Ureter (tissue), 1 donor: Measurements from ENCODE around the gene SLC26A8. TPM values are rescaled to one million over a fixed set of nuclear protein-coding genes. Genes with fewer than 3 reads are reported as not detected.
"Not testable (repeated sequence)": the region's sequence is repeated elsewhere in the genome, so short reads cannot be mapped to it uniquely, and the experiment has no call there.

Source experiments
- DNase-seq: peaks from one replicate; pipeline ENCODE4 v3.0.0-alpha.2; 2020; ENCODE audit warnings: low spot score
- total RNA-seq: library from RNA; stranded (reverse); gene quantifications from one replicate; pipeline ENCODE4 v1.2.4, GENCODE V29; 2023
- donor health status: DM: yes; HTN: yes; CAD: no.

SLC26A8 gene
- total RNA-seq, 1 donor from 2014 or later, result 0.18 TPM

DNA sequence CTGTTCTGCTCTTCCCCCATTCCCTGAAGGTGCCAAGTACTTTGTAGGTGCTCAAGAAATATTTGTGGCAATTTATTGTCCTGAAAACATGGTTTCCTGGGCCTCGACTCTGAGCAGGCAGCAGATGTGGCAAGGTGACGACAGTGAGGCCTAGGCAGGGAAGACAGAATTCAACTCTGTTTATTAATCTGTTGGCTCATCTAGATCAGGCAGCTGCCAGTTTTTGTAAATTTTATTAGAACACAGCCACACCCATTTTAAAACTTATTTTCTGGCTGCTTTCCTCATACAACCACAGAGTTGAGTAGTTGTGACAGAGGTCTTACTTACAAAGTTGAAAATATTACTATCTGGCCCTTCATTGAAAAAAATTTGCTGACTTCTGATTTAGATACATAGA is 27.7 kb upstream of the SLC26A8 start:
- no peak for DNase-seq

GRCh38 chr6:36050947-36051710 is 26.7 kb upstream of the SLC26A8 start:
- no peak for DNase-seq

GRCh38 chr6:36050305-36050704 is 25.9 kb upstream of the SLC26A8 start:
- DNase-seq, result no peak

- DNase-seq, result no peak
Measured at GRCh38 chr6:36049582-36049981, 25.1 kb upstream of the SLC26A8 start.

DNA sequence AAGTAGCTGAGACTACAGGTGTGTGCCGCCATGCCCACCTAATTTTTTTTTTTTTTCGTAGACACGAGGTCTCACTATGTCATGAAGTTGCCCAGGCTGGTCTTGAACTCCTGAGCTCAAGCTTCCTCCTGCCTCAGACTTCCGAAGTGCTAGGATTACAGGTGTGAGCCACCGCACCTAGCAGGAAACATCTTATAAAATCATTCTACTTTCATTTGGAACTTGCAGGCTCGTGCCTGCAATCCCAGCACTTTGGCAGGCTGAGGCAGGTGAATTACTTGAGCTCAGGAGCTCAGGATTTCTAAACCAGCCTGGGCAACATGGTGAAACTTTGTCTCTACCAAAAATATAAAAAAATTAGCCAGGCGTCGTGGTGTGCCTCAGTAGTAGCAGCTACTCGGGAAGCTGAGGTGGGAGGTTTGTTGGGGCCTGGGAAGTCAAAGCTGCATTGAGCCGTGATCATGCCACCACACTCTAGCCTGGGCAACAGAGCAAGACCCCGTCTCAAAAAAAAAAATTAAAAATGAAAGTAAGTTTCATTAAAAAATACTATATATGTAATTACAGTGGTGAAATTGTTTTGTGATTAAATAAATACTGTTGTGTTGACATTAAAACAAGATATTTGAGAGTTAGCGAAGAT is 18.3 kb upstream of the SLC26A8 start:
- DNase-seq, result no peak

DNA sequence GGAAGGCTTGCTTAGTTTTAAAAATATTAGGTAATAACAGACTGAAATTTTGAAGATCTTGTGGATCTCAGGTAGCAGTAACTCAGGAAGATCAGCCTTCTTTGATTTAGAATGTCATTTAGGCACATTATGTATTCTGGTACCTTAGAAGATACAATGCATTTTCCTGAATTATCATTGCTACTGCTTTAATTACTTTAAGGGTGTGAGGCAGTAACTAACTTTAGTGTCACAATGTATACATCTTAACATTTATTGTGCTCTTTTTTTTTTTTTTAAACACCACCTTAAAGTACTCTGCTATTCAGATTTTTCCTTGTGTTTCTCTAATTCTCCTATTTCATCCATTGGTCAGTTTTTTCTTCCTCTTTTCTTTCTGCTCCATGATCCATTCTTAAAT is 16.5 kb upstream of the SLC26A8 start:
- no peak for DNase-seq

DNA sequence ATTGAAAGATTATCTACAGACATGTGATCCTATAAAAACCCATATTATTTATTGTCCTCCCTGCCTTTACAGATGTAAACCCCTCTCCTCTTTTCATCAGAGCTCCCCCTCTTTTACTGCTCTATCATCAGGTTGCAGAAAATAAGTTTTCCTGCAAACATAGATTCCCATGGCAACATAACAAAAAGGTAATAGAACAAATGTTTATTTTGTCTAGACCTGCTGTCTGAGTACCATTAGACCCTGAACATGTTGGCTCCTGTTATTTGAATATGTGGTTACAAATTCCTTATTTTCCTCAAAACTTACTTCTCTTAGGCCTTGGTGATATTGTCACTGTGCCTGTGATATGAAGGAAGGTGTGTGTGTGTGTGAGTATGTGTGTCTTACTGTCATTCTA is 14.7 kb upstream of the SLC26A8 start:
- DNase-seq, result no peak

DNA sequence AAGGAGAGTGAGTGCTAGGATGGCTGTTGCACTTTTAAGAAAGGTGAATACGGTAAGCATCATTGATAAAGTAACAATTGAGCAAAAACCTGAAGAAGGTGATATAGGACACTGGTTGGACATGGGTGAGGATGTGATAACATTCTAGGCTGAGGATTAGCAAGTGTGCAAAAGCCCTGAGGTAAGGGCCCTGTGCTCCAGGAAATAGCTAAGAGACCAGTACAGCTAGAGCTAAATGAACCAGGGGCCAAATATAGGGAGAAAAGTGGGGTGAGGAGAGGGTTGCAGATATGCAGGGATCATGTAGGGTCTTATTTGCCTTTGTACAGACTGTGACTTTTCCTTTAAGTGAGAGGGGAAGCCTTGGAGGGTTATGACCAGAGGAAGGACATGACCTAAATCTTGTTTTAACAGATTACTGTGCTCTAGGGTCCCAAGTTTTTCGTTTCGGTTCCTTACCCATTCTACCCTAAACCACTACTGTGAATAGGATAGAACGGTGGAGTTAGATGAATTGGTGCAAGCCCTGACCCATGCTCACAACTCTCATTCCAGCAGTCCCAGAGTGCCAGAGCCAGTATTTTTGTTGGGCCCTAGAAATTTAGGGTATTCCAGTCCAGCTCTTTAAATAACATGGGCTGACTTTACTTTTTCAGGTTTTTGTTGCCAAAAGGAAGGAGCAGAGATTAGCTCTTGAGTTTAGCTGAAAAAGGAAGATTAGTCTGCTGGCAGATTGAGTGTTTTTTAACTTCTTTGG is 13.9 kb upstream of the SLC26A8 start:
- no peak for DNase-seq

DNA sequence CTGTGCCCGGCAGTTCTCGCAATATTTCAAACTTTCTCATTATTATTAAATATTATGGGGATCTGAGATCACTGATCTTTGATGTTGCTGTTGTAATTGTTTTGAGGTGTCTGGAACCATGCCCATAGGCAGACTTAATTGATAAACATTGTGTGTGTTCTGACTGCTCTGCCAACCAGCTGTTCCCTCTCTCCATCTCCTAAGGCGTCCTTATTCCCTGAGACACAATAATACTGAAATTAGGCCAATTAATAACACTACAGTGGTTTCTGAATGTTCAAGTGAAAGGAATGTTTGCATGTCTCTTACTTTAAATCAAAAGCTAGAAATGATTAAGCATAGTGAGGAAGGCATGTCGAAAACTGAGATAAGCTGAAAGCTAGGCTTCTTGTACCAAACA is 10.8 kb upstream of the SLC26A8 start:
- DNase-seq, result no peak

DNA sequence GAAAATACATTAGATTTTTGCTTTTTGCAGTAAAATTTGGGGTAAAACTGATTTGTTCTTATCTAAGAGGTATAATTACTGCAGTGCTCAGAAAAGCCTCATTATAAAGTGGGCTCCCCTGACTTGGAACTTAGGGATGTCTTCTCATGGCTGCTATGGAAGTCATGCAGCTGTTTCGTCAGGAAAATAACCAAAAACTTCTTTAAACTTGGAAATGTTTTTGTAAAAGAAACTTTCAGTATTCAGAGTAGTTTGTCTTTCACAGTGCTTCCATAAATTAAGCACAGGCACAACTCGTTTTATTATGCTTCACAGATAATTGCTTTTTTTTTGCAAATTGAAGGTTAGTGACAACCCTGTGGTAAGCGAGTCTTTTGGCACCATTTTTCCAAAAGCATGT is 10.0 kb upstream of the SLC26A8 start:
- no peak for DNase-seq

DNA sequence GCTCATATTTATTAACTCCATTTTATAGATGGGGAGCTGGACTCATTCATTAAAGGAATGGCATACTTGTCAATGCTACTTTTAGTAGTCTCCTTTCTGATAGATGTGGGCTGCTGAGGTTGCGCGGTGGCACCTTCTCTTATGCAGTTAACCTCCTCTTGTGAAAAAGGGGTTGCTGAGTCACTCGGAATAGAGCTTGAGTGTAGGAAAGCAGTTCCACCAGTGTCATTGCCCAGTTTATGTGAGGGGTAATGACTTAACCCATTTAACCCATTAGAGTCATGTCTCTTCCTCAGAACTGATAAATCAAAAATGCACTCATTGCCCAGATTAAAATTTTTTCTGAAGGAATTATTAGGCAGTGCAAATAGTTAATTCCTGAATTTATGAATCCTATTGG is 9.5 kb upstream of the SLC26A8 start:
- DNase-seq, result no peak

GRCh38 chr6:36033144-36033543 is 8.7 kb upstream of the SLC26A8 start:
- DNase-seq, result not testable (repeated sequence)

DNA sequence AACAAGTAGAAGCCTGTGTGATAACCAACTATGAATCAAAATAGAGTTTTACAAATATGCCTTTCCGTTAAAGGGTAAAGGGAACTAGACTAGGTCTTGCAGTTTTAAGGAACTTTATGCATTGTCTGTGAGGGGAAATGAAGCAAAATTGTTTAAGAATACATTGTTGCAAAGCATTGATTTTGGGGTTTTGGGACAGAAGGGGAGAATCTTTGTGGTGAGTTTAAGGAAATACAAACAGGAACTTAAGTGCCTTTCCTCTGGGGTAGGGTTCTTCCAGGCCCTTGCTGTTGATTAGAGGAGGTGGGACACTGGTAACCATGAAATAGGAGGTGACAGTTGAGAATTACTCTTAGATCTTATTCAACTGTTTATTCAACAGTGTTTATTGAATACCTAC is 7.8 kb upstream of the SLC26A8 start:
- no peak for DNase-seq

DNA sequence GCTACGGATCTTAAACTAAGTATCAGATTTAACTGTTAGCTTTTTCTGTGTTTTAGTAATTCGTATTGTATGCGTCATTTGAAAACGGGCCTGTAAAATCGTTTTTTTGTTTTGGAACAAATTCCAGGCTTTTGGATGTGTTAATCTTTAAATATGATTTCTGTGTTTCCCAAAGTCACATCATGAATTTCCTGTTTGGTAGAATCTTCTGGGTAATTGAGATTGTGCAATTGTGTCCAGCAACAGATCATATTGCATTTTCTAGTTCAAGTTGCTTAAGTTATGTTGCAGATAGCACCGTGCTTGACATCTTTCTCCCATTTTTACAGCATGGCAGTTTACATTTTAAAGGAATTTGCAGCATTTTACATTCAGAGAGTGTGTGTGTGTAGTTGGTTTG is 5.0 kb upstream of the SLC26A8 start:
- DNase-seq, result no peak

DNA sequence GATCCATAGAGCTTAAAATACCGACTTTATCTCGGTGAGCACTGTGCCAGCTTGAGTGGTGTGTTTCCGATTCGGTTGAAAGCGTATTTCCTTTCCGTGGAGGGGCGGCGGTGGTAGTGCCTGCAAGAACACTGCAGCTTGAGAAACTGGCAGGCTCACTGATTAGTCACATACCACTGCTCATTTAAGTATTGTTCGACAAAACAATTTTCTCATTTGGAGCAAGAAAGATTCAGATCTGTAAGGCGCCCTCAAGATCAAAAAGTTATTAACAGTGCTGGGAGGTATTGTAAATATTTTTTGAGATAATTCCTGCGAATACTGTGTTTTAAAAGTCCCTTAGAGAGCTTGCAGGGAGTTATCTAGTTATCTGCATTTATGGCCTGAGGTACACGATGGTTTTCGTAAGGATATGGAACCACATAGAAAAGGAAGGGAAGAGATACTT is 4.5 kb upstream of the SLC26A8 start:
- peak; percentile 69 for DNase-seq

- peak; percentile 55 for DNase-seq
Measured at GRCh38 chr6:36028088-36028876, 3.8 kb upstream of the SLC26A8 start.

- peak; percentile 100 for DNase-seq
Measured at GRCh38 chr6:36027501-36028087, 3.2 kb upstream of the SLC26A8 start, which contains the start of gene MAPK14. TSS of gene MAPK14 (plus strand) at chr6:36027808. CDS start at chr6:36028158, 350 bp downstream.

GRCh38 chr6:36025932-36026327 is 1.5 kb upstream of the SLC26A8 start:
- no peak for DNase-seq

DNA sequence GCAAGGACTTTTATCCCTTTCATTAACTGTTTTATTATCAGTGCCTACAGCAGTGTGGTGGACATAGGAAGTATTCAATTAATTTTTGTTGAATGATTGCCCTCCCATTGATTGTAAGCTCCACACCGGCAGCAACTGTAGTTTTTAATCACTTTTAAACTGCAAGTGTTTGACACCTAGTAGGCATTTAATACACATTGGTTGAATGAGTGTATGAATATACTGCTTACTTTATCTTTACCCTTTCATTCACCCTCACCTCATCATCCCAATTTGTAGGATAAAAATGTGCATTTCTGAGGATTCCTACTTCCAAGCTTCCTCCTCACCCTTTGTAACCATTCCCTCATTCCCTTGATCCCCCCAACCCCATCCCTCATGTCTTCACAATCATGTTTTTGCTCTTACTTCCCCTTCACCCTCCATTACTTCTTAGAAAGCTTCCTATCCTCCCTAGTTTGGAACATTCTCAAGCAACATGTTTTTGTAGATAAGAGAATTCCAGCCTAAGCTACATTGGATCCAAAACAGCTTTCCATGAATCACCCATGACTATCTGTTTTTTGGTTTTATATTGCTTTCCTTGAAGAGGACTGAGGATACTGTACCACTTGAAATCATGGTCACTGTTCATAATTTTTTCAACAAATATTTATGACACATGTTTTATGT is 955 bp upstream of the SLC26A8 start:
- no peak for DNase-seq

GRCh38 chr6:36020154-36020553 is 4.3 kb downstream of the SLC26A8 start:
- DNase-seq, result no peak

GRCh38 chr6:36019167-36019566 is 5.3 kb downstream of the SLC26A8 start:
- DNase-seq, result no peak
